Measurements from ENCODE around the gene USF1.

Gene USF1

GRCh38 chr1:161079436-161080110, 33.8 kb upstream of the USF1 start:
- TF ChIP-seq CTCF (IDR thresholded peaks at IDR 0.05; ENCODE audit: low read depth, low read length, missing control alignments): no peak
- H3K4me3 ChIP-seq (replicated peaks; ENCODE audit: low read depth, low read length): no peak overlapping the region
- no peak for DNase-seq (ENCODE audit: extremely low read depth, low read depth)

- H3K4me3 ChIP-seq (replicated peaks; ENCODE audit: low read depth, low read length): no peak overlapping the region
- no peak for DNase-seq (ENCODE audit: extremely low read depth, low read depth)
- TF ChIP-seq CTCF (IDR thresholded peaks at IDR 0.05; ENCODE audit: low read depth, low read length, missing control alignments): no peak
Observed at GRCh38 chr1:161077426-161077825, 31.6 kb upstream of the USF1 start.

GRCh38 chr1:161076410-161076809, 30.6 kb upstream of the USF1 start:
- H3K4me3 ChIP-seq (replicated peaks; ENCODE audit: low read depth, low read length): no peak overlapping the region
- no peak for TF ChIP-seq CTCF (IDR thresholded peaks at IDR 0.05; ENCODE audit: low read depth, low read length, missing control alignments)
- no peak for DNase-seq (ENCODE audit: extremely low read depth, low read depth)

GRCh38 chr1:161074676-161075368, 29.0 kb upstream of the USF1 start:
- TF ChIP-seq CTCF (IDR thresholded peaks at IDR 0.05; ENCODE audit: low read depth, low read length, missing control alignments): no peak
- no peak overlapping the region for H3K4me3 ChIP-seq (replicated peaks; ENCODE audit: low read depth, low read length)
- DNase-seq (ENCODE audit: extremely low read depth, low read depth): no peak

GRCh38 chr1:161073474-161074121, 27.8 kb upstream of the USF1 start:
- no peak overlapping the region for H3K4me3 ChIP-seq (replicated peaks; ENCODE audit: low read depth, low read length)
- no peak for TF ChIP-seq CTCF (IDR thresholded peaks at IDR 0.05; ENCODE audit: low read depth, low read length, missing control alignments)
- no peak for DNase-seq (ENCODE audit: extremely low read depth, low read depth)

- H3K4me3 ChIP-seq (replicated peaks; ENCODE audit: low read depth, low read length): no peak overlapping the region
- TF ChIP-seq CTCF (IDR thresholded peaks at IDR 0.05; ENCODE audit: low read depth, low read length, missing control alignments): no peak
- DNase-seq (ENCODE audit: extremely low read depth, low read depth): no peak
Observed at GRCh38 chr1:161072751-161073449, 27.1 kb upstream of the USF1 start.
